HCT116 (cell line): ENCODE measurements around the gene CELSR3.

Experiments used
- POLR2A ChIP-seq: IDR thresholded peaks from 2 replicates; pipeline ENCODE4 v1.7.0; 2011; ENCODE audit warnings: borderline replicate concordance; ENCODE audit not compliant: insufficient read depth, insufficient read length; ENCODE audit errors: extremely low read depth
- POLR2AphosphoS5 ChIP-seq: IDR thresholded peaks from 2 replicates; pipeline ENCODE4 v1.6.1; 2011; ENCODE audit warnings: mild to moderate bottlenecking, low read depth, low read length, moderate library complexity
- TF ChIP-seq, protein P1 (sequence below), 3 experiments: fragments of 200-600 bp in 1 of 3; sonication (generic) in 1 of 3; IDR thresholded peaks in 2 of 3; conservative IDR thresholded peaks in 1 of 3; 2 replicates each; pipeline ENCODE4 v1.5.1; 2012 to 2017; ENCODE audit warnings: low read depth in 2 of 3, low read length in 2 of 3, antibody characterized with exemption in 1 of 3, borderline replicate concordance in 1 of 3, control low read depth in 1 of 3, mild to moderate bottlenecking in 1 of 3, mixed read lengths in 1 of 3, mixed run types in 1 of 3, moderate library complexity in 1 of 3; ENCODE audit not compliant: insufficient read depth in 1 of 3

DNA sequence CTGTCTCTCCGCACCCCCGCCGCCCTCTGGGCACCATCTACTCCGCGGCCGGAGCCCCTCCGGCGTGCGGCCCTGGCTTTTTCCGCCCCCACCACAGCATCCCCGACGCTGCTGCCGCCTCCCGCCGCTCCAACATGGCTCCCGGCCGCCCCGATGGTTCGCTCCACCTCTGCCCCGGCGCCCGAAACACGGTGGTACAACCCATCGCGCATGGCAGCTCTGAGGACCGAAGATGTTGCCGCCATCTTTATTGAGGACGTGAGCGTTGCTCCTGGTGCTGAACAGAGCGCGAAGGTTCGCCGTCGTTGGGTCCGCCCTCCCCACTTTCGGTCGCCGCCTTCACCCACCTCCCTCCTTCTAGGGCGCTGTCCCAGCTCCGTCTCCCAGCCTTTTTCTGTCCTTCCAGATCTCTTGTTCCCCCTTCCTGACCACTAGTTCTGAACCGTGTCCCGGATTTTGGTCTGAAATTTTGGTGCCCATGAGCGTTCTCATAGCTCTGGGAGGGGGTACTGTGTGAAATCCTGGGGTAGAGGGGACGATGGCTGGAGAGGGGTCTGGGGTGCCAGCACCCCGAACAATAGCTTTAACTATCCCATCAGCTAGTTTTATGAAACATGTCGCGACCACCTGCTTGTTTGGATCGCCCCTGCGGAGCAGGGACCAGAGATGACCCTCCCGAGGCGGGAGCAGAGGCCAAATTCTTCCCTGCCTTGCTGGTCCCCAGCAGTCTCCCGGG lies at the start of gene CELSR3:
- TF ChIP-seq, protein P1, sequence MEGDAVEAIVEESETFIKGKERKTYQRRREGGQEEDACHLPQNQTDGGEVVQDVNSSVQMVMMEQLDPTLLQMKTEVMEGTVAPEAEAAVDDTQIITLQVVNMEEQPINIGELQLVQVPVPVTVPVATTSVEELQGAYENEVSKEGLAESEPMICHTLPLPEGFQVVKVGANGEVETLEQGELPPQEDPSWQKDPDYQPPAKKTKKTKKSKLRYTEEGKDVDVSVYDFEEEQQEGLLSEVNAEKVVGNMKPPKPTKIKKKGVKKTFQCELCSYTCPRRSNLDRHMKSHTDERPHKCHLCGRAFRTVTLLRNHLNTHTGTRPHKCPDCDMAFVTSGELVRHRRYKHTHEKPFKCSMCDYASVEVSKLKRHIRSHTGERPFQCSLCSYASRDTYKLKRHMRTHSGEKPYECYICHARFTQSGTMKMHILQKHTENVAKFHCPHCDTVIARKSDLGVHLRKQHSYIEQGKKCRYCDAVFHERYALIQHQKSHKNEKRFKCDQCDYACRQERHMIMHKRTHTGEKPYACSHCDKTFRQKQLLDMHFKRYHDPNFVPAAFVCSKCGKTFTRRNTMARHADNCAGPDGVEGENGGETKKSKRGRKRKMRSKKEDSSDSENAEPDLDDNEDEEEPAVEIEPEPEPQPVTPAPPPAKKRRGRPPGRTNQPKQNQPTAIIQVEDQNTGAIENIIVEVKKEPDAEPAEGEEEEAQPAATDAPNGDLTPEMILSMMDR (IDR thresholded peaks at IDR 0.05 in 2 of 3, conservative IDR thresholded peaks at IDR 0.05 in 1 of 3; ENCODE audit: borderline replicate concordance in 1 of 3, insufficient read depth in 1 of 3, low read depth in 2 of 3, low read length in 2 of 3): no peak
- TF ChIP-seq POLR2AphosphoS5 (peak; percentile 64), POLR2A (no peak)
